ENCODE measurements around the gene RAB26. TPM values are rescaled to one million over a fixed set of nuclear protein-coding genes. Genes with fewer than 3 reads are reported as not detected.

Gene RAB26
- polyA plus RNA-seq, 1 donor (not counting 4 experiments of a cell fraction or from before 2014, with no cell fraction given) = 0.58 TPM

- H3K9ac ChIP-seq (ENCODE audit: control insufficient read depth, extremely low read depth, insufficient read depth, low read length) = no peak overlapping the region
- no peak overlapping the region for H3K27ac ChIP-seq (ENCODE audit: control insufficient read depth, insufficient read depth, low read length)
- FAIRE-seq = no peak
- H3K36me3 ChIP-seq (ENCODE audit: control insufficient read depth in 2 of 2, extremely low read depth in 1 of 2, insufficient read depth in 2 of 2, low read length in 2 of 2) = peaks cover 3 to 7% of the 10 kb centered on the region in 2 experiments
- no peaks in the 10 kb centered on the region for H3K9me3 ChIP-seq (ENCODE audit: control insufficient read depth, low read depth, low read length)
- no peak overlapping the region for H3K4me3 ChIP-seq (ENCODE audit: control insufficient read depth in 2 of 3, extremely low read depth in 1 of 3, insufficient read depth in 2 of 3, low read depth in 1 of 3, low read length in 3 of 3)
- H3K4me1 ChIP-seq (ENCODE audit: control insufficient read depth, extremely low read depth, insufficient read depth, low read length) = peaks cover 36% of the 10 kb centered on the region
- no peak for DNase-seq (ENCODE audit: low read depth, low spot score)
- no peaks in the 10 kb centered on the region for H3K27me3 ChIP-seq (ENCODE audit: control insufficient read depth, extremely low read depth, insufficient read depth, low read length)
- no peak overlapping the region for H2AFZ ChIP-seq (ENCODE audit: control insufficient read depth, low read length)
- no peaks in the 10 kb centered on the region for H3K79me2 ChIP-seq (ENCODE audit: control insufficient read depth, insufficient read depth, low read length)
- no peak overlapping the region for H3K4me2 ChIP-seq (ENCODE audit: control insufficient read depth, extremely low read depth, insufficient read depth, low read depth, low read length)
- dilution Hi-C loops (cut with MboI; ENCODE audit: extremely low pct_ligation_motif_present, low sequenced_read_pairs) = no loop called here
- TF ChIP-seq CTCF (optimal IDR thresholded peaks at IDR 0.05 in 1 of 3, IDR thresholded peaks at IDR 0.05 in 1 of 3, conservative IDR thresholded peaks at IDR 0.05 in 1 of 3; ENCODE audit: extremely low read depth in 1 of 3, insufficient read depth in 2 of 3, low read length in 3 of 3) = no peak
- TF ChIP-seq EZH2 (IDR thresholded peaks at IDR 0.05; ENCODE audit: low read length) = no peak
- peaks cover 4% of the 10 kb centered on the region for H3K9me1 ChIP-seq (ENCODE audit: control insufficient read depth, extremely low read depth, insufficient read depth, low read length)
- peaks cover 25% of the 10 kb centered on the region for H4K20me1 ChIP-seq (ENCODE audit: control insufficient read depth, extremely low read depth, insufficient read depth, low read length)
These were observed 1.0 kb upstream of the RAB26 start for GRCh38 chr16:2147378-2147777.

- Histone ChIP-seq H3K9me3 (ENCODE audit: control insufficient read depth, low read depth, low read length) (no peaks in the 10 kb centered on the region), H3K4me3 (ENCODE audit: control insufficient read depth in 2 of 3, extremely low read depth in 1 of 3, insufficient read depth in 2 of 3, low read depth in 1 of 3, low read length in 3 of 3) (peak overlapping the region in 2 of 3 experiments; percentile 24 to 28), H3K9me1 (ENCODE audit: control insufficient read depth, extremely low read depth, insufficient read depth, low read length) (peaks cover 4% of the 10 kb centered on the region), H3K4me2 (ENCODE audit: control insufficient read depth, extremely low read depth, insufficient read depth, low read depth, low read length) (peak overlapping the region; percentile 74), H3K27me3 (ENCODE audit: control insufficient read depth, extremely low read depth, insufficient read depth, low read length) (no peaks in the 10 kb centered on the region), H3K27ac (ENCODE audit: control insufficient read depth, insufficient read depth, low read length) (no peak overlapping the region), H3K9ac (ENCODE audit: control insufficient read depth, extremely low read depth, insufficient read depth, low read length) (peak overlapping the region; percentile 23), H3K79me2 (ENCODE audit: control insufficient read depth, insufficient read depth, low read length) (peaks cover 14% of the 10 kb centered on the region), H4K20me1 (ENCODE audit: control insufficient read depth, extremely low read depth, insufficient read depth, low read length) (peaks cover 34% of the 10 kb centered on the region), H2AFZ (ENCODE audit: control insufficient read depth, low read length) (no peak overlapping the region), H3K4me1 (ENCODE audit: control insufficient read depth, extremely low read depth, insufficient read depth, low read length) (peaks cover 42% of the 10 kb centered on the region), H3K36me3 (ENCODE audit: control insufficient read depth in 2 of 2, extremely low read depth in 1 of 2, insufficient read depth in 2 of 2, low read length in 2 of 2) (peaks cover 12 to 21% of the 10 kb centered on the region in 2 experiments)
- DNase-seq (ENCODE audit: low read depth, low spot score) (no peak), FAIRE-seq (no peak)
- TF ChIP-seq EZH2 (IDR thresholded peaks at IDR 0.05; ENCODE audit: low read length) (no peak), CTCF (optimal IDR thresholded peaks at IDR 0.05 in 1 of 3, IDR thresholded peaks at IDR 0.05 in 1 of 3, conservative IDR thresholded peaks at IDR 0.05 in 1 of 3; ENCODE audit: extremely low read depth in 1 of 3, insufficient read depth in 2 of 3, low read length in 3 of 3) (peak in 1 of 3 experiments; percentile 4)
- dilution Hi-C loops (cut with MboI; ENCODE audit: extremely low pct_ligation_motif_present, low sequenced_read_pairs) = no loop called here
These were observed 547 bp downstream of the RAB26 start for GRCh38 chr16:2148714-2149629.
